Mesodermal cell (in vitro differentiated cells): ENCODE measurements around the gene DDX31.

Experiments used
- H3K27ac ChIP-seq: 2 replicates; pipeline ENCODE4 v1.7.0; 2013; ENCODE audit warnings: mild to moderate bottlenecking, low read depth, low read length, moderate library complexity; ENCODE audit not compliant: severe bottlenecking
- H3K36me3 ChIP-seq: 2 replicates; pipeline ENCODE4 v1.7.1; 2013; ENCODE audit warnings: mild to moderate bottlenecking, low read length, moderate library complexity; ENCODE audit not compliant: control insufficient read depth, insufficient read depth
- H3K4me1 ChIP-seq: one replicate; pipeline ENCODE4 v1.7.1; 2013; ENCODE audit warnings: mild to moderate bottlenecking, low read length; ENCODE audit not compliant: insufficient read depth, control insufficient read depth, poor library complexity, severe bottlenecking
- H3K4me3 ChIP-seq: 2 replicates; pipeline ENCODE4 v1.7.0; 2013; ENCODE audit warnings: low read length, control low read depth, mild to moderate bottlenecking; ENCODE audit not compliant: insufficient read depth, poor library complexity, severe bottlenecking; ENCODE audit errors: extremely low read depth
- H3K9me3 ChIP-seq: 2 replicates; pipeline ENCODE4 v1.7.1; 2013; ENCODE audit warnings: mild to moderate bottlenecking, low read length, moderate library complexity; ENCODE audit not compliant: control insufficient read depth
- WGBS, 2 experiments: methylation state at CpG; one replicate each; pipeline ENCODE4 v1.1.5; 2013; ENCODE audit warnings: missing lambda C conversion rate in 2 of 2; ENCODE audit not compliant: insufficient coverage in 2 of 2; 5-methylcytosine and 5-hydroxymethylcytosine counted together

DDX31 gene

DNA sequence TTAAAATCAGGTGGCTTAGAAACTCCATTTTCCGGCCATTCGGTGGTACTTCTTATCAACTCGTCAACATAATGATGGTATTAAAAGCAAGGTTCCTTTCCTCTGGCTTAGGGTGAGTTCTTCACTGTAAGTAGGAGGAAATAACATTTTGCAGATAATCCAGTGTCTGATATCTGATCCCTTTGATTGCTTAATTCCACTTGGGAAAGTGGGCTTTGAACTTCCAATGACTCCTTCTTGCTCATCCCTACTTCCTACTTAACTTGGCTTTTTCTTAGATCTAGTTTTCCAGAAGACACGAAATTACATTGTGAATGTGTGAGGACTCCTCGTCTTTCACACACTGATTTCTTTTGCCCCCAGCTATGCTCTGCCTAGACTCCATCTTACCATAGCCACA lies 31.5 kb downstream of the DDX31 start:
- Histone ChIP-seq H3K9me3 (no peaks in the 10 kb centered on the region), H3K27ac (no peak overlapping the region), H3K4me3 (no peak overlapping the region), H3K4me1 (no peaks in the 10 kb centered on the region), H3K36me3 (peaks cover 93% of the 10 kb centered on the region)
- 94 to 97% methylated on average over 3 of the region's 5 CpGs for WGBS, 2 experiments

DNA sequence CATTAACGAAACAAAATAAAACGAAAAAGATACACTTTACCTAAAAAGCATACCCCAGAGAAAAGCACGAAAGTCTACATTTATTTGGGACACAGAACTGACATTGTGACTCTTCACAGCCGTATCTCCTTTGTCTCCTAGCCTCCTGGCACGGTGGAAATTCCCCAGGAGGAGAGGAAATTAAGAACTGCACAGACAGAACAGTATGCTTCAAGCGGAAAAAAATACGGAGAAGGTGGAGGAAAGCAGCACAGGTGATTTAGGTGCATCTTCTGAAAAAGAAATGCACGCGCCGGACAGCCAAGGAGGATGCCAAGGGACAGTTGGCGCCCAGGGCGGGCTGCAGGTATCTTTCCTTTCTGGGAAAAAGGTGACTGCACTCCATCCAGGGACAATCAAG lies 32.0 kb downstream of the DDX31 start:
- Histone ChIP-seq H3K27ac (no peak overlapping the region), H3K36me3 (peaks cover 89% of the 10 kb centered on the region), H3K9me3 (no peaks in the 10 kb centered on the region), H3K4me1 (no peaks in the 10 kb centered on the region), H3K4me3 (no peak overlapping the region)
- 95 to 96% methylated on average over 12 of the region's 12 CpGs for WGBS, 2 experiments

DNA sequence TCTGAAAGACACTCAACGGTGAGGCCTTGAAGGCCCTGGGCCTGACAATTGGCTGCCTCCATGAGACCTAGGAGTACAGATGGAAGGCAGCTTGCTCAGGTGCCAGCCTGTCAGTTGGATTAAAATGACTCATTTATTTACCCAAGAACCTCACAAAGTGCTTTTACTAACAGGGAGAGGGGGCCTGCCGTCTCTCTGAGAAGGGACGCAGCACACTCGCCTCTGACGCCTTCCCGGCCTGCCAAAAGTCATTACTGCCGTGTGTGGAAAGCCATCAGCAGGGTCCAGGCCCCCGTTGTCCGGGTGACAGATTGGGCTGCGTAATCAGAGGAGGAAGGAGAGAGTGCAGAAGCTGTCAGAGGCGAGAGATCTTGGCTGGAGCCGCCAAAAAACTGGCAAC lies 32.4 kb downstream of the DDX31 start:
- H3K4me1 ChIP-seq: no peaks in the 10 kb centered on the region
- no peak overlapping the region for H3K27ac ChIP-seq
- H3K9me3 ChIP-seq: no peaks in the 10 kb centered on the region
- H3K4me3 ChIP-seq: no peak overlapping the region
- peaks cover 85% of the 10 kb centered on the region for H3K36me3 ChIP-seq
- 91 to 94% methylated on average over 10 to 12 of the region's 12 CpGs for WGBS, 2 experiments

DNA sequence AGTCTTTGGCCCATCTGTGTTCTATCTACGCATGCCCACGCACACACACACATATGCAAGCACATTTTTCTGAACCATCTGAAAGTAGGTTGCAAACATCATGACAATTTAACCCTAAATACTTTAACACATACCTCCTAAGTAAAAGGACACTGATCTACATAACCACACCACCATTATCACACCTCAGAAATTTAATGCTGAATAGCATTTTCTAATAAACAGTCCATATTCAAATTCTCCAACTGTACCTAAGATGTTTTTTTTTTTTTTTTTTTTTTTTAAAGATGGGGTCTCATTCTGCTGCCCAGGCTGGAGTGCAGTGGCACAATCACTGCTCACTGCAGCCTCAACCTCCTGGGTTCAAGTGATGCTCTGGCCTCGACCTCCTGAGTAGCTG lies 35.5 kb downstream of the DDX31 start:
- WGBS, 2 experiments: 92 to 100% methylated on average over 3 of the region's 3 CpGs
- Histone ChIP-seq H3K27ac (no peak overlapping the region), H3K4me3 (no peak overlapping the region), H3K4me1 (peaks cover 10% of the 10 kb centered on the region), H3K36me3 (peaks cover 83% of the 10 kb centered on the region), H3K9me3 (no peaks in the 10 kb centered on the region)

DNA sequence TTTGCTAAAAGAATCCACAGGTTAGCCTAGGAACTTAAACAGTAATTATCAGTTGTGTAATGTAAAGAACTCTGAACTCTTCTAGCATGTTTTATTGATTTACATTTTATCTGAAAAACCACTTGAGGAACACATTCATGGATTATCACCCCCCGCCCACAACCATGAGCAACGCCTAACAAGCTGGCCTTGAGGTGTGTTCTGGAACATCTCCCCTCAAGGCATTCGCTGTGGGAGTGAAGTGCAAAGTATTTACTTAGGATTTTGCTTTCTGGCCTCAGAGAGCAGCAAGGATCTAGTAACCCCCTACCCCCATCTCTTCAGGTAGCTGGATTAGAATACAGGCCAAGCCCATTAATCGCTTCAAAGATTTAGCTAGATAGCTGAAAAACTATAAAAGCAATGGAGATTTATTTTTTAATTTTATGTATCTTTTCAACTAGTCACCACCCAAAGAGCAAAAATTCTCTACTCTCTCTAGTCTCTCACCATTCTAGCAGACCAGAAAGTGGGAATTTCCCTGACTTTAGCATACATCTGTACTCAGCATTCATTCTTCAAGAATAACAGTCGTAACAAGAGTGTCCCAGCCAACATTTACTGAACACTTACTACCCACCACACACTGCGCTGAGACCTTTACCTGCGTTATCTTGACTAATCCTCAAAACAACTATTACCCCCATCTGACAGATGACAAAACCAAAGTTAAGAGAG lies 37.2 kb downstream of the DDX31 start:
- H3K9me3 ChIP-seq: no peaks in the 10 kb centered on the region
- peaks cover 84% of the 10 kb centered on the region for H3K36me3 ChIP-seq
- no peak overlapping the region for H3K4me3 ChIP-seq
- H3K4me1 ChIP-seq: peaks cover 10% of the 10 kb centered on the region
- H3K27ac ChIP-seq: no peak overlapping the region
- WGBS, 2 experiments: 92 to 100% methylated on average over 3 of the region's 7 CpGs

DNA sequence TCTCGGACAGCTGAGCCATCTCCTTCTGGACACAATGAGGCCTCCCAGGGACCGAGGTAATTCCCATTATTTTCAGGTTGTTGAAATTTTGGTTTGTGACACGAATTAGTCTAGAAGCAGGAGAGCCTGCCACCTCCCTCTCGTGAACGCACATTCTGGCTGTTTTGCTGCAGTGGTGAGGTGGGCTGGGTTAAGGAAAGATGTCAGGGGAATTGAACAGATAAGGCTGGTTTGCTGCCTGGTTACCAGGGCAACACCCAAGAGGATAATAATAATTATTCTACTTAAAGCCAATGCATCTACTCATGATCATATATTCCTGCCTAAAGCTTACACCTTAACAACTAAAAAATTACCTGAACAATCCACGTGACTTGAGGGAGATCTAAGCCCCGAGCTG lies 38.1 kb downstream of the DDX31 start:
- Histone ChIP-seq H3K36me3 (peaks cover 84% of the 10 kb centered on the region), H3K27ac (peak overlapping the region; percentile 36), H3K9me3 (no peaks in the 10 kb centered on the region), H3K4me1 (peaks cover 10% of the 10 kb centered on the region), H3K4me3 (no peak overlapping the region)
- WGBS, 2 experiments: 94 to 100% methylated on average over 5 to 6 of the region's 7 CpGs

DNA sequence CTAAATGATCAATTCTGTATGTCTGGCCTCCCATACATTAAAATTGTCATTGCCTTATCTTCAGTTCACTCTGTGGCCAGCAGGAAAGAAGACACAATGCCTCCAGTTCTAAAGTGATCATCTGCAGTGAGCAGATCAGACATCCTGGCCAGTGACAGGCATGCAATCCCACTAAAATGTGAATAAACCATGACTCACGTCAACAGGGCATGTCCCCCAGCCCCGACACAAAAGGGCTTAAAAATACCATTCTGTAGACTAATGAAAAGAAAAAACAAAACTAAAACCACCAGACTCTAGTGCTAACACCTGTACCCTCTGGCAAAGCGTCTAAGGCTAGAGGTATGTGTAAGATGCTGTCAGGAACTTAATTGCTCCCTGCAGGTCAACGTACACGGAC lies 38.5 kb downstream of the DDX31 start:
- peaks cover 84% of the 10 kb centered on the region for H3K36me3 ChIP-seq
- peaks cover 10% of the 10 kb centered on the region for H3K4me1 ChIP-seq
- H3K27ac ChIP-seq: peak overlapping the region; percentile 36
- H3K9me3 ChIP-seq: no peaks in the 10 kb centered on the region
- WGBS, 2 experiments: 94% methylated on average over 2 to 5 of the region's 5 CpGs
- no peak overlapping the region for H3K4me3 ChIP-seq

DNA sequence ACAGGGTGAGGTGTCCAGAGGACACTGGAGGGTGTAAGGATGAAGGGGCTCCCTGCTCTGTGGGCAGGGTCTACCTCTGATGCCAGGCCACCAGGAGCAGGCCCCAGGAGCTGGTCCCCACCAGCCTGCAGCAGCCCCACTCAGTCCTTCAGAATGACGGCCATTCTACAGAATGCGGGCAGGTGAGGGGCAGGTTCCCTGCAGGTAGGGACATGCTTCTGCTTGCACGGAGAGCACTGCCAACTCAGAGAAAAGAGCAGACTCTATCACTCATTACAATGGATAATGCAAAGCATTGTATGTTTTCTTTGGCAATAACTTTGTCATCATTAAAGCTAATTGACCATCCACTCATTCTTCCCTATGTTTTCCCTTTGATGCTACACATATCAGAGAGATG lies 39.0 kb downstream of the DDX31 start:
- peaks cover 10% of the 10 kb centered on the region for H3K4me1 ChIP-seq
- WGBS, 2 experiments: 92 to 100% methylated on average over 2 of the region's 3 CpGs
- no peak overlapping the region for H3K27ac ChIP-seq
- H3K4me3 ChIP-seq: no peak overlapping the region
- H3K9me3 ChIP-seq: no peaks in the 10 kb centered on the region
- peaks cover 84% of the 10 kb centered on the region for H3K36me3 ChIP-seq

DNA sequence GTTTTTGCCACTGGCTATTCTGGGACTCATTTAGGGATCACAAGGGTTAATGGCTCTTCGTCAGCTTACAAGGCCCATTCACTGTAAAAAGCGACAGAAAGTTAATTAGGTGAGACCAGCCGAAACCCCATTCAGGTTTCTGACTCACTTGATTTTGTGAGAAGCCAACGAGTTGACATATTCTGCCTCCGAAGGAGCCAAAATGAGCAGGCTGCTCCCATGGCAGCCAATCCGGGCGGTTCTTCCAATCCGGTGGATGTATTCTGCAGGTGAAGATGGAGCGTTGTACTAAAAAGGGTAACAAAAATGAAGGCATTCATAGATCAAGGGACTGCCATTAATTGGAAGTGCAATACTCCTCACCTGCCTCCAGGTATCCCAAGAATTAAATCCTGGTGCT lies 39.7 kb downstream of the DDX31 start:
- Histone ChIP-seq H3K36me3 (peaks cover 86% of the 10 kb centered on the region), H3K4me3 (no peak overlapping the region), H3K4me1 (peaks cover 10% of the 10 kb centered on the region), H3K27ac (no peak overlapping the region), H3K9me3 (no peaks in the 10 kb centered on the region)
- WGBS, 2 experiments: 94 to 97% methylated on average over 9 of the region's 9 CpGs

DNA sequence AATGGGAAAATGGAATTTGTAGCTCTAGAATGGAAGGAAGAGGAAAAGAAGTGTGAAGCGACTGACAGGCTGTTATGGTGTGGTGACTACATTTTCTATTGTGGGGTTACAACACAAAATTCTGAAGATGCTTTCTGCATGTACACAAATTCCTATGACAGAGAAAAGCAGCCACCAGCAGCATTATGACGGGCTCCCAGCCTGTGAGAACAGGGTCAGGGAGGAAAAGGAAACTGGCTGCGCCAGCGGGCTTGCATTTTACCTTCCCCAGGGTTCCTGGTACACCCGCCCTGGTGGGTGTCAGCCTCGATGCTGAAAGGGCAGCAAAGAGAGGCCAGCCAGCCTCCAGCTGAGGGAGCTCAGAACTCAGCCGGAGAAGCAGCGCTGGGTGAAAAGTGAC lies 41.0 kb downstream of the DDX31 start:
- H3K9me3 ChIP-seq: no peaks in the 10 kb centered on the region
- H3K36me3 ChIP-seq: peaks cover 82% of the 10 kb centered on the region
- H3K4me1 ChIP-seq: peaks cover 10% of the 10 kb centered on the region
- 86 to 98% methylated on average over 3 to 7 of the region's 8 CpGs for WGBS, 2 experiments
- H3K4me3 ChIP-seq: no peak overlapping the region
- no peak overlapping the region for H3K27ac ChIP-seq

DNA sequence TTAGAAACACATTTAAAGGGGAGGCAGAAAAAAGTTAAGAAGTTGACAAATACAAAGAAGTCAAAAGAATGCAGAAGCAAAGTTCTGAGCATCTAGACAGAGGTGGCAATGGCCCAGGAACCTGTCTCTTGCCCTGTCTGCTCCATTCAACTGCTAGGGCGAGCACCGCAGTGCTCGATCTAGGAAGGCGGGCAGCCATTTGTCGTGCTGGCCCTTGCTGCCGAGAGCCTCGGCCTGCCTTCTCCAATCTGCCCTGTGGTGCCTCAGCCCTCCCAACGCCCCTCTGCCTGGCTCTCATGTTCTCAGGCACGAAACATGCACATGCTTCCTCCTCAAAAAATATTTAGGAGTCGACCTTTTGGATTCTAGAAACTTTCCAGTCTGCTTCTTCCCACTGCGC lies 42.2 kb downstream of the DDX31 start:
- H3K4me1 ChIP-seq: peaks cover 10% of the 10 kb centered on the region
- no peak overlapping the region for H3K4me3 ChIP-seq
- 91 to 95% methylated on average over 9 of the region's 11 CpGs for WGBS, 2 experiments
- peaks cover 87% of the 10 kb centered on the region for H3K36me3 ChIP-seq
- no peak overlapping the region for H3K27ac ChIP-seq
- no peaks in the 10 kb centered on the region for H3K9me3 ChIP-seq
